ENCODE measurements around the gene CD5L.

The CD5L gene

GRCh38 chr1:157781048-157781447 lies 60.6 kb downstream of the CD5L start:
- no peak for TF ChIP-seq CTCF (IDR thresholded peaks at IDR 0.05; ENCODE audit: insufficient read depth, low read length, missing control alignments)
- ChIA-PET POLR2A (no interaction called here), CTCF (no interaction called here)
- H3K4me3 ChIP-seq (ENCODE audit: low read depth, low read length), result no peak overlapping the region
- no peak for DNase-seq (ENCODE audit: low read depth, low spot score)
